Measurements from ENCODE around the gene MPP2.
"Not testable (repeated sequence)": the region's sequence is repeated elsewhere in the genome, so short reads cannot be mapped to it uniquely, and the experiment has no call there.

MPP2 gene, protein sequence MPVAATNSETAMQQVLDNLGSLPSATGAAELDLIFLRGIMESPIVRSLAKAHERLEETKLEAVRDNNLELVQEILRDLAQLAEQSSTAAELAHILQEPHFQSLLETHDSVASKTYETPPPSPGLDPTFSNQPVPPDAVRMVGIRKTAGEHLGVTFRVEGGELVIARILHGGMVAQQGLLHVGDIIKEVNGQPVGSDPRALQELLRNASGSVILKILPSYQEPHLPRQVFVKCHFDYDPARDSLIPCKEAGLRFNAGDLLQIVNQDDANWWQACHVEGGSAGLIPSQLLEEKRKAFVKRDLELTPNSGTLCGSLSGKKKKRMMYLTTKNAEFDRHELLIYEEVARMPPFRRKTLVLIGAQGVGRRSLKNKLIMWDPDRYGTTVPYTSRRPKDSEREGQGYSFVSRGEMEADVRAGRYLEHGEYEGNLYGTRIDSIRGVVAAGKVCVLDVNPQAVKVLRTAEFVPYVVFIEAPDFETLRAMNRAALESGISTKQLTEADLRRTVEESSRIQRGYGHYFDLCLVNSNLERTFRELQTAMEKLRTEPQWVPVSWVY

DNA sequence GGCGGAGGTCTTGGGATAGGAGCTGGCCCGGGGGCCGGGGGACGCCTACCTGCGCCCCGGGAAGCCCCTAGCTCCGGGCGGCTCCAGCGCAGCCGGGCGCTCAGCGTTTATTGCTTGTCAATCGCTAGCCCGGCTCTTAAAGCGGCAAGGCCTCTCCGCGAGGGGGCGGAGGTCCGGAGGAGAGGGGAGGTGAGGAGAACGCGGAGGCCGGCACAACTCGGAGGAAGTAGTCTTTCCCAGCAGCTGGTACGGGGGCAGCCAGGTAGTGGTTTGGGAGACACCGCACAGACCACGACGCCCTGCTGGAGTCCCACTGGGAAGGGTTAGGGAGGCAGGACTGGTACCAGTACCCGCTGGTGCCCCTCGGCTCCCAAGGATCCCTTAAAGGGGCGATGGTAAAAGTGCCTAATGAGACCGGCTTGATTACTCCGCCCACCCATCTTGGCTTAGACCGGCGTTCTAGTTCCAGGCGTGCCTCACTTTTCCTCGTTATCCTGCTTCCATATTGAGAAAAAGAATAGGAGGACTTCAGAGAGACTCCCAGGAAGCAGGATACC lies at the start of gene MPP2:
MPP2 (minus strand) TSS at position 112 of the 557 bp plus-strand sequence. CDS start 3,076 bp downstream, outside the sequence.
- no peak for DNase-seq

DNA sequence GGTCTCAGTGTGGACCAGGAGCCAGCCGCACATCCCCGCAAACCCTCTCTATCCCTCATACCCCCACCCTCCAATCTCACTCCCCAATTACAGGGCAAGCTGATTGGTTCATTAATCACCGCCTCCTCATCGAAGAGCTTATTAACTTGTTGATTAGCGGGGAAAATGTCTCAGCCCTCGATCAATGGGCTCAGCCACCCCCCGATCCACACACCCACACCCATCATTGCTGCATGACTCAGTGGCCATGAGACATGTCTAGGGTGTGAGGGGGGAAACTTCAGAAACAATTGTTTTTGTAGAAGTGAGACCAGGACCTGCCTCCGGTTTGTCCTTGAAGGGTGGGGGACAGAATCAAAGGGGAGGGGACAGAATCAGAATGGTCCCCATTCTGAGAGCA lies 48.9 kb upstream of the MPP2 start:
- DNase-seq = no peak

DNA sequence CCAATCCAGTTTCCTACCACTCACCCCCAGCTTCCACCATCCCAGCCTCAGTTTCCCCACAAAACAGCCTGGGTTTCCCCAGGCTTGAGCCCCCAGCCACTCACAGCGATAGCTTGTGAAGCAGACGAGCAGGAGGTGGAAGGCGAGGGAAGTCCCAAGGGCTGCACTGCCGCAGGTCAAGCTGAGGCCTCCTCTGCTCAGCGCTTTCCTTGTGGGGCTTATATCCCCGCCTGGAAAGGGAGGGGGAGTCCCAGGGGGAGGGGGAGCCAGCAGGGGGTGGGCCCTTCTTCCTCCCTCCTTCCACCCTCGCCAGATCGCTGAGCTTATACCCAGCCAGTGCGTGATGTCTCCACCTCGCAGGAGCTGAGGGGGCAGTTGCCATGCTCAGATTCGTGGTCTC lies 46.4 kb upstream of the MPP2 start, which contains the start of gene PYY:
PYY (minus strand) TSS at position 195 of the 400 bp plus-strand sequence. CDS start 457 bp downstream, outside the sequence.
- no peak for DNase-seq

DNA sequence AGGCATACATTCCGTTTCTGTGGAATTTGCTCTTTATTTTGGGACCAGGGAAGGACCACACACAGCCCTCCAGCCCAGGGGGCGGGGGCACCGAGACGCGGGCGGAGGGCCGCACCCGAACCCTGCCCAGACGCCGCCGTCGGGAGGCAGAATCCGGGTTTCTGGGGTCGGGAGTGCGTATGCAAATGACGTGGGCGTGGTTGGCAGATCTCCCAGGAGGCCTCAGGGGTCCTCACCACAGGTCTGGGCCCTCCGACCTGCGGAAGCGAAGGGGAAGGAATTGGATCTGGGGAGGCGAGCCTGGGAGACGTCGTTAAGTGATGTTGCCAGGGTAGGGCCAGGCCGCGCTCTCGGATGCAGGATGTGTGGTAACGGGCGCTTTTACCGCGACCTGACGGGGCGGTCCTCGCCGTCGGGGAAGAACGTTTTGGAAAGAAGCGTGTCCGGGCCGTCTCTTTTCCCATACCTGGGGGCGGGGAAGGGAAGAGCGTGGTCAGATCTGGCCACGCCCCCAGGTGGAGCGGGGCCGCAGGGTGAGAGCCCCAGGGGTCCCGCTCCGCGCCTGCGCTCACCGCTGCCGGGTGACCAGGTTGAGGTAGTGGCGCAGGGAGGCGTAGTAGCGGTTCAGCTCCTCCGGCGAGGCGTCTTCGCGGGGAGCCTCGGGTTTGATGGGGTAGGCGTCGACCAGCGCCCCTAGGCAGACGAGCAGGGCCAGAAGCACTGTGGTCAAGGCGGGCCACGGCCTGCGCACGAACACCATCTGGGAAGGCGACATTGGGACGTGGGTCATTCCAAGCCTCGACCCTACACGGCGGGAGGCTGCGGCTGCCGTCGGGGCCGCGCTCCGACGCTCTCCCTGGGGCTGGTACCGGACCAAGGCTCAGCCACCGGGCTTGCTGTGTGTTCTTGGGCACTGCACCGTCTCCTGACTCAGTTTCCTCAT lies 45.7 kb upstream of the MPP2 start:
- DNase-seq = no peak

DNA sequence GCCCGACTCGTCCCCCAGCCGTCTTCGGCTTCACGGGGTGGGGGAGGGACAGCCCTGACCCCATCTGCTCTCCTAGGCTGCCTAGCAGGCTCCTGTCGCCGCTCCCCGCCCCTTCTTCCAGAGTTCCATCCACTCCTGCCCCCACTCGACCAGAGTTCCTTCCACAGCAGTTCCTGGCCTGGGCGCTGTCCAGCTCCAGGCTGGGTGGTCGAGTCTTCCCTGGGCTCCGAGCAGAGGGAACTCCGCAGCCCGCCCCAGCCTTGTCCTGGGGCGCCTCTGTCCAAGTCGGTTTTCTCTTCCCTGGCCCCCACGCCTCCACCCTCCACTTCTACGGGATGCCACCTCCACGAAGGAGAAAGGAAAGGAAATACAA lies 45.0 kb upstream of the MPP2 start:
- no peak for DNase-seq

DNA sequence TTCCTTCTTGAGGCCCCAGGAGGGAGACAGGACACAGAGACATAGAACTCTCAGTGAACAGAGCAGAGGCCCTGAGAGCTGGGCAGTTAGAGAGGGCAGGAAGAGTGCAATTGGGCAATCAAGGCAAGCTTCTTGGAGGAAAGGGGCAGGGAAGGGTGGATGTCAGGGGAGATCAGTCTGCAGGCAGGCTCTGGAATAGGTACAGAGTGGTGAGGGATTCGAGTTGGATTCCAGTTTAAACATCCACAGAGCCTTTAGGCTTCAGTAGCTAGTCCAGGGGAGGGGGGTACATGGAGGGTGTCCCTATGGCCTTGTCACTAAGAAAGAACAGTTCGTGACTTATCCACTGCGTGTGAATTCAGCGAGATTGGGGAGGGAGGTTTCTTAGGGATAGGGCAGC lies 44.4 kb upstream of the MPP2 start:
- no peak for DNase-seq

DNA sequence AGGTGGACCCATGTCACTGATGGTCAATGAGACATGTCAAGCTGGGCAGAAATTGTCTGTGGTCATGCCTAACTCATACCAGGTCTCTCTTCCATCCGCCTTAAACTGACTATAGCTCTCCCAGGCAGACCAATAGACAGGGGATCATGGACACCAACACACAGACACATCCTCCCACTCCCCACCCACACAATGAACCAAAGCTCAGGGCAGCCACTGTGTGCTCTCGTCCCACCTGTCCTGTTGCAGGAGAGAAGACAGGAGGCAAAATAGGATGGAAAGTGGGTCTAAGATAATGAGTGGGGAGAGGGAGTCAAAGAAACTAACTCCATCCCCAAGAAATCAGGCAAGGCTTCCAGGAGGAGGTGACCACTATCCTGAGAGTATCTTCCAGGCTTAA lies 43.2 kb upstream of the MPP2 start:
- no peak for DNase-seq

DNA sequence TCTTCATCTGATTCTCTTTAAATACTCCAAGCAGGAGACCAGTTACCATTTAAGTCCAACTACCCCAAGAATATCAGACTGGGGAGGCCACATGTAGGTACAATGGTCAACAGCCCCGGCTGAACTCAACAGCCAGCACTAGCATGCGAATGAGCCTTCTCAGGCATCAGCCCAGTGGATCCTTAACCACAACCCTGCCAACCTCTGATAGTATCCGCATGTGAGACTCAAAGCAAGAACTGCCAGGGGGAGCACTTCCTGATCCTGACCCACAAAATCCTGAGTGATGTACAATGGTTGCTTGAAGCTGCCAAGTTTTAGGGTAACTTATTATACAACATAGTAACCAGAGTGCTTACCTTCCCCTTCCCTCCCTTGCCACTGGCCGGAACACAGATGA lies 42.4 kb upstream of the MPP2 start:
- DNase-seq = no peak

DNA sequence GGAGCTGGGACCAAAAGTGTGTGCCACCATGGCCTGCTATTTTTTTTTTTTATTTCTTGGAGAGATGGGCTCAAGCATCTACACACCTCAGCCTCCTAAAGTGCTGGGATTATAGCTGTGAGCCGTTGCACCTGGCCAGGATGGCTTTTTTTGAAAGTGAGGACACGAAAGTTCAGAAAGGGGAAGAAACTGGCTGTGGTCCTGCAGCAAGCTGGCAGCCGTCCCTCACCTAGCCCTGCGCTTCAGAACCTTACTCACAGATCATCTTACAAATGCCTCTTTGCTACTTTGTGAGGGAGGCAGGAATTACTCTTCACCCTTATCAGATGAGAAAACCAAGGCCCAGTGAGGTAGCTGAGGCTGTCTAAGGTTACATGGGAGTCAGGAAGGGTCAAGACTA lies 39.4 kb upstream of the MPP2 start:
- no peak for DNase-seq

DNA sequence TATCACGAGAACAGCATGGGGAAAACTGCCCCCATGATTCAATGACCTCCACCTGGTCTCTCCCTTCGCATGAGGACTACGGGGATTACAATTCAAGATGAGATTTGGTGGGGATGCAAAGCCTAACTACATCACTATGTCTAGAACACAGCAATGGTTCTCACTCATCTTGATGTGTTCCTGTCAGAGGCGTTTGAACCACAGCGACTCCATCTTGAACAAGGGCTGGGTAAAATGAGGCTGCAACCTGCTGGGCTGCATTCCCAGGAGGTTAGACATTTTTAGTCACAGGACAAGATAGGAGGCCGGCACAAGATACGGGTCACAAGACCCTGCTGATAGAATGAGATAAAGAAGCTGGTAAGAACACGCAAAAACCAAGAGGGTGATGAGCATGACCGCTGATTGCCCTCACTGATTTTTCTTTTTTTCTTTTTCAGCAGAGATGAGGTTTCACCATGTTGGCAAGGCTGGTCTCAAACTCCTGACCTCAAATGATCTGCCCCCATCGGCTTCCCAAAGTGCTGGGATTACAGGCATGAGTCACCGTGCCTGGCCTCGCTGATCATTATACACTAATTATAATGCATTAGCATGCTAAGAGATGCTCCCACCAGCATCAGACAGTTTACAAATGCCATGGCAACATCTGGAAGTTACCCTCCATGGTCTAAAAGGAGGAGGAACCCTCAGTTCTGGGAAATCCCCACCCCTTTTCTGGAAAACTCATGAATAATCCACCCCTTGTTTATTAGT lies 37.9 kb upstream of the MPP2 start:
- no peak for DNase-seq

DNA sequence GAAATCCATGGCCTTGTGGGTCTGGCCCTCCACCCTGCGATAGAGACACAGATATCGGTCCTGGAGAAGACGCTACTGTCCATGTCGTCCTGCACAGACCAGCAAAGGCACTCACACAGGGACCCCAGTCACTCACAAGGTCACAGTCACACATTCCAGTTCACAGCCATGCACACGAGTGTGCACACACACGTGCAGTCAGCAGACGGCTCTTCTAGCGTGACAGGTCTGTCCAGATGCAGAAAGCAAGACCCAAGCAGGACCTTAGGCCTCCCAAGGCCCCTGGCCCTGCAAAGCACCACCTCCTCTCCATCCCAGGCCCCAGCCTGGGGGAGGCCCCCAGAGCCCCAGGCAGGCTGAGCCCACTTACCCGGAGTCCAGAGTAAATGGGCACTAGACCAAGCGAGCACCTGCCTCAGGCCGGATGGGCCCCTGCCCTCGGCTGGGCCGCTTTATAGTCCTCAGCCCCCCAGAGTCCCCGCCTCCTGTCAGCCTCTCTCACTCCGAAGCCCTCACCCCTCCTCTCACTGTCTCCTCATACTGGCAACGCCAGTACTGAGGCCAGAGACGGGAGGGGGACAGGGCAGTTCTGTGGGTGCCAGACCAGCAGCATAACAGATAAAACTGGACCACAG lies 34.8 kb upstream of the MPP2 start, which contains the start of gene PPY:
PPY (minus strand) TSS at position 426 of the 635 bp plus-strand sequence. CDS start 822 bp downstream, outside the sequence.
- no peak for DNase-seq

DNA sequence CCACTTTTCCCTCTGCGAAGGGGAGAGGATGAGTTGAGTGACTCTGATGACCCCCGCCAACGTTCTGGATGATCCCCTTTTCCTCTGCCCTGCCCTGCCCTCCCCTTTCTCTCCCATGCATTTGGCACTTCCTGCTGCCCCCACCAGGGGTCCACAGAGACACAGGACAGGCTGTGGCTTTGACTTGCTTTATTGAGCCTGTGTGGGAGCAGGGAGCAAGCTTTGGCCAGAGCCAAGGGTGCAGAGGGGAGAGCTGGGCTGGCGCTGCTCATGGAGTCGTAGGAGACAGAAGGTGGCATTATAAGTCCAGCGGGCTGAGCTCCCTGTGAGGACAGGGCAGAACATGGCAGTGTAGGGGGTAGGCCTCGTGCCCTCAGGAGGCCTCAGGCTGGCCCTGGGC lies 33.3 kb upstream of the MPP2 start:
- peak; percentile 10 for DNase-seq

DNA sequence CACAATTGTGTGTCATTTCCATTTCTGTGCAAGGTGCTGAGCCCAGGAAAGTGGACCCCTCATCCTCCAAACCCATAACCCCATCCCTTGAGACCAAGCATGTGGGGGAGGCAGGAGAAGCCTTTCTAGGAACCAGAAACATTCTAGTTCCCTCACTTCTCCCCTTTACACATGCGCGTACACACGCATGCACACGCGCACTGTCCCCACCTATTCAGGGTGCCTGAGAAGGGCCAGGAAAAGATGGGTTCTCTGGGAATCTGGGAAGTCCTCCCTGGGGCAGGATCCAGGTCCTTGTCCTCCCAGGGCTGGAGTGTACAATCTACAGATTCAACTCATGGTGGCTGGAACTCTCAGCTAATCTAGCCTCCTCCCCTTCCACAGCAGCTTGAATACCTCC lies 32.5 kb upstream of the MPP2 start:
- DNase-seq = no peak

DNA sequence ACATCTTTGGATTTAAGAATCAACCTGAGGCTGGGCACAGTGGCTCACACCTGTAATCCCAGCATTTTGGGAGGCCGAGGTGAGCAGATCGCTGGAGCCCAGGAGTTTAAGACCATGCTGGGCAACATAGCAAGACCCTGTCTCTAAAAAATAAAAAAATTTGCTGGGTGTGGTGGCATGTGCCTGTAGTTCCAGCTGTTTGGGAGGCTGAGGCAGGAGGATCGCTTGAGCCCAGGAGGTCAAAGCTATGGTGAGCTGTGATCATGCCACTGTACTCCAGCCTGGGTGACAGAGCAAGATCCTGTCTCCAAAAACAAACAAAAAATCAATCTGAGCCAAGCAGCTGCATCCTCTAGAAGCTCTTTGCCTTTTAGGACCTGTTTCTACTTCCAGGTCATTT lies 32.1 kb upstream of the MPP2 start:
- not testable (repeated sequence) for DNase-seq

DNA sequence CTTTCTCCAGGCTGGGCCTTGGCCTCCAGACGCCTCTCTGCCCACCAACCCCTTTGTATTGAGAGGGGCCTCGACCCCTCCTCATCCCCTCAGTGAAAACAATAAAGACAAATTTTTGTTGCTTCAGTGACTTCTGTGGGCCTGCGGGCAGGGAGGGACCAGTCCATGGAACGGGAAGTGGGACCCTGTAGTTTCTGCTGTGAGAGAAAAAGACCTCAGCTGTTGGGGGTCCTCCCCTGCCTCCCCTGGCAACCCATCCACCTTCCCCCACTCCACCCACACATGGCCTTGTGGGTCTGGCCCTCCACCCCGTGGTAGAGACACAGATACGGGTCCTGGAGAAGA lies 31.5 kb upstream of the MPP2 start:
- no peak for DNase-seq

DNA sequence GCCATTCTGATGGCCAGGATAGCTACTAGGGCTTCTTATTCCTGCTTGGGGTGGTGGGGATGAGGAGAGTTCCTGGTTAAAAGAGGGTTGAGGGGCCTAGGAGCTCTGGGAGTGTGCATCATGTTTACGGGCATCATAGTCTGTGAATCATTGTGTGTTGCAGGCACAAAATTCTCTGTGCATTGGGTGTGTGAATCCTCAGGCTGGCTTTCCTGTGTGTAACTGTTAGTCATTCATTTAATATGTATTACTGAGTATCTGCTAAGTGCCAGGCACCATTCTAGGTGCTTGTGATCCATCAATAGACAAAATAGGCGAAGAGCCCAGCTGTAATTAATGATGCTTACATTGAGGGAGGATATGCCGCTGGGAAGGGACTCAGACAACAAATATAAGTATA lies 29.1 kb upstream of the MPP2 start:
- DNase-seq = no peak

DNA sequence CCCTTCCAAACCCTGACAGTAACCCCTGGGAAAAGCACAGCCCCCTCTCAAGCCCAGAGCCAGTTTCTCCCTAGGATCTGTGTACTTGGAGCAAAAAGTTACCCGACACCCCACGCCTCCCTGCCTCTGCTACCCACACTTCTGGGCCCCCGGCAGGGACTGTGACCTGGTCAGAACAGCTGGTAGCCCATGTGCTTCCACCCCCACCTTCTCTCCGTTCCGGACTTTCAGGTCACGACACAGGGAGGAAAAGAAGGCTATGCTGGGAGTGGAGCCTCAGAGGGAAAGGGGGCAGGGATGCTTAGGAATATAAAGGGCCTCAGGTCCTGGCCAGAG lies 28.6 kb upstream of the MPP2 start:
- DNase-seq = no peak

DNA sequence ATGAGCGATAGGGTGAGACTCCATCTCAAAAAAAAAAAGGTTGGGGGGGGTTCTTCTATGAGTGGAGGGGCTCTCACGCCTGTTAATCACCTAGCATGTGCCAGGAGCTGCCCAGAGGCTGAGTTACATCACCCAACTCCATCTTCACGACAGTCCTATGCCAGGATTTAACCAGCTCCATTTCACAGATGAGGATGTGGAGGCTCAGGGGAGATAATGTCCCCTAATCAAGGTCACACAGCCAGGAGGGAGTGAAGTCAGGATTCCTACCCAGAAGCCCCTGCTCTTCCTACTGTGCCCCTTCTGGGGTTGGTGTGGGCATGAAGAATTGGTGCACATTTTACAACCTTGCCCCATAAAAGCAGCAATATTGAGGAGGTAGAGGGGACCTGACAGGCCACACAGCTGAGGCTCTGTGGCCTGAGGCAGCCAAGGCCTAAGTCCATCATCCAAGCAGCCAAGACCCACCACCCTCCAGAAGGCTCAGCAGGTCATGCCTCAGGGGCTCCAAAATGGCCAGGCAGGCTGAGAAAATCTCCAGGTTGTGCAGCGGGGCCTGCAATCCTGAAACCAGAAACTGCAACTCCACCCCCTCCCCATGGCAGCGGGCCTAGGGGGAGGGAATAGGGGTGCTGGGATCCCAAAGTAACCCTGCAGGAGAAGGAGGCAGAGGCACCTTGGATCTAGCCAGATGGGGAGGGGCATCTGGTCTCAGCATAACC lies 28.0 kb upstream of the MPP2 start:
- DNase-seq = no peak

DNA sequence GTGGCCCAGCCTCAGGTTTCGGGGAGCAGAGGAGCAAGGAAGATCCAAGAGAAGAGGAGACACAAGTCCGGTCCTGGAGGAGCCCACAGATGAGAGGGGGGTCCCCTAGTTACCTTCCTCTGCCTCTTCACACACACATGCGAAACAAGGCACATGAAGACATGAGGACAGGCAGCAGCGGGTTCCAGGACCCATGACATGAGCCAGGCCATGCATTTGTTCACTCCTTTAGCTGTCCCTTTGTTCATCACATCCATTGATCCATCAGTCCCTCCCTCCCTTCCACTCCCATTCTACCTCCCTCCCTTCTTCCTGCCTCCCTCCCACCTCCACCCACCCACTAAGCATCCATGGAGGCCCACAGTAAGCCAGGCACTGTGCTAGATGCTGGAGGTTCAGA lies 25.6 kb upstream of the MPP2 start:
- no peak for DNase-seq

DNA sequence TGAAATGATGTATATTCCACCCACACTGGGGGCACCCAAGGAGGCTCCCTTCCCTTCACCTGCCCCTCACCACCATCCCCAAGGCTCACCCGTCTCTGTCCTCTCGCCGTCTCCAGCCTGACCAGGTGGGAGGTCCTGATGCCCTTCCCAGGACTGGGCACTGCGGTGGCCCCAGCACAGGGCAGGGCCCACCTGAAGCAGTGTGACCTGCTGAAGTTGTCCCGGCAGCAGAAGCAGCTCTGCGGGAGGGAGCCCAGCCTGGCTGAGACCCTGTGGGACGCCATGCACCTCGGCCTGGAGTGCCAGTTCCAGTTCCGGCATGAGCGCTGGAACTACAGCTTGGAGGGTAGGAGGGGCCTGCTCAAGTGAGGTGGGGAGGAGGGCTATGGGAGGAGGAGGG lies 25.0 kb upstream of the MPP2 start:
- no peak for DNase-seq

DNA sequence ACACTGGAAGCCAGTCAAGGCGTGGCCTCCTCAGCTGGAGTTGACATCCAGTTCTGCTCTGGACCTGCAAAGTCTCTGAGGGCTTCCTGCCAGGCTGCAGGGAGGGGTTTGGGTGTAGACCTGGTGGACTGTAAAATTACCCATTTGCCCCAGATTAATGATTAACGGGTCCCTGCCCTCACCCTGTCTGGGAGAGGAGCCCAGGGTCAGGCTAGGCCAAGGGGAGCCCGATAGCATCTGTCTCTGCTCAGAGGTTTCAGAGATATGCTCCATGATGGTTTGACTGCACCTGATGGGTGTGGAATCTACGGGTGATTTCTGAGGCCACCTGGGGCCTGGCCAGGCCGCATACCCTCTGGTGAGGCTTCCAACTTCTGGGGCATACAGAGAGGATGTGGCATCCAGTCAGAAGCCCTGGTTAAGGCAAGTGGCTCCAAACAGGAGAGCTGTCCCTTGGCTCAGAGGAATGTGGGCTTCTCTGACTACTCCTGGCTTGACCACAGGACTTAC lies 23.8 kb upstream of the MPP2 start:
- DNase-seq = no peak

Measured in NK-92 treated with Interleukin-12 subunit alpha and Interleukin-12 subunit beta, amount 100 ng/mL, for 24 hours (cell line).